A549 treated with GW870086 at 1 μM for 4 hours (cell line): ENCODE data around the gene COX4I2. TPM values are rescaled to one million over a fixed set of nuclear protein-coding genes. Genes with fewer than 3 reads are reported as not detected.

ENCODE experiments used
- total RNA-seq: library from RNA; stranded (reverse); fragments of 200-300 nt; extraction: Qiagen RNA extraction; gene quantifications from 5 replicates; pipeline ENCODE4 v1.2.3, GENCODE V29; 2022; ENCODE audit warnings: low read depth

Gene COX4I2
- total RNA-seq = not detected in 5 replicates

DNA sequence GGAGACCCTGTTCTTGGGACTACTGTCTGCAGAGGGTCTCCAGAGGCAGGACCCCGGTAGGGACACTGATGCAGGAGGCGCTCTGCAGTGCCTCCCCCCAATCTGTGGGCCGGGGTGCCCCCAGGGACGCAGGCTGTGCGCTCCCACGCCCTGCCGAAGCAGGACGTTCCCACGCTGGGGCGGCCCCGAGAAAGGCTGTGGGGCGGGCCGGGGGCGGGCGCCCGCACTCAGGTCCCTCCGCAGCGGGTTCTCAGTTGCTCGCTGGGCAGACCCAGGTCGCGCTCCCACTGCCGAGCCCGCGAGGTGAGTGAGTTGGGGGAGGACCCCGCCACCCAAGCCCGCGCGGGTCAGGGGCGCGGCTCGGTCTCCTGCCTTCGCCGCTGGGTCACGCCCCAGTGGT is at the start of gene COX4I2:
TSS of gene COX4I2 (plus strand) at position 253 of the 400 bp plus-strand sequence. CDS start 1,106 bp downstream, outside the sequence.

DNA sequence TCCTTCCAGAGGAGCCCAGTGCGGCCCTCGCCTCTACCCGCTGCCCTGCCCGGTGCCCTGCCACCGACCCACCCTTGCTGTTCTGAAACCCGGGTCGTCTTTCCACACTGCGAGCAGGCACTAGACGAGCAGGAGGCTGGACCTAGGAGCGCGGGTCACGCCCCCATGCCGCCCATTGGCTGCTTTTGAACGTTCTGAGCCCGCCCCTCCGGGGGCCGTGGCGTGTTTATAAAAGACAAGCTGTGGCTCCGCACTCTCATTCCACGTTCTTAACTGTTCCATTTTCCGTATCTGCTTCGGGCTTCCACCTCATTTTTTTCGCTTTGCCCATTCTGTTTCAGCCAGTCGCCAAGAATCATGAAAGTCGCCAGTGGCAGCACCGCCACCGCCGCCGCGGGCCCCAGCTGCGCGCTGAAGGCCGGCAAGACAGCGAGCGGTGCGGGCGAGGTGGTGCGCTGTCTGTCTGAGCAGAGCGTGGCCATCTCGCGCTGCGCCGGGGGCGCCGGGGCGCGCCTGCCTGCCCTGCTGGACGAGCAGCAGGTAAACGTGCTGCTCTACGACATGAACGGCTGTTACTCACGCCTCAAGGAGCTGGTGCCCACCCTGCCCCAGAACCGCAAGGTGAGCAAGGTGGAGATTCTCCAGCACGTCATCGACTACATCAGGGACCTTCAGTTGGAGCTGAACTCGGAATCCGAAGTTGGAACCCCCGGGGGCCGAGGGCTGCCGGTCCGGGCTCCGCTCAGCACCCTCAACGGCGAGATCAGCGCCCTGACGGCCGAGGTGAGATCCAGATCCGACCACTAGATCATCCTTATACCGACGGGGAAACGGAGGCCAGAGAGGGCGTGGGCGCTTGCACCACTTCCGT is 32.4 kb upstream of the COX4I2 start, which contains the start of gene ID1:
TSS of gene ID1 (plus strand) at position 259 of the 871 bp plus-strand sequence. CDS start at position 358, 99 bp downstream.

Other genes starting within 250 kb of the COX4I2 start
- not detected in 5 replicates for gene DEFB119, start 247.3 kb upstream of the COX4I2 start, total RNA-seq
- not detected in 5 replicates for gene DEFB121, start 231.7 kb upstream of the COX4I2 start, total RNA-seq
- not detected in 5 replicates for gene DEFB123, start 197.3 kb upstream of the COX4I2 start, total RNA-seq
- gene DEFB124, start 162.8 kb upstream of the COX4I2 start, total RNA-seq = not detected in 5 replicates
- gene REM1, start 162.6 kb upstream of the COX4I2 start, total RNA-seq = 0.39 to 0.82 TPM (median 0.56 TPM) in 5 replicates
- 201 to 275 TPM (median 252 TPM) in 5 replicates for gene HM13, start 123.5 kb upstream of the COX4I2 start, total RNA-seq
- 385 to 513 TPM (median 425 TPM) in 5 replicates for gene ID1, start 32.6 kb upstream of the COX4I2 start, total RNA-seq
- 255 to 281 TPM (median 270 TPM) in 5 replicates for gene BCL2L1, start 85.0 kb downstream of the COX4I2 start, total RNA-seq
- 98.1 to 114 TPM (median 103 TPM) in 5 replicates for gene TPX2, start 101.4 kb downstream of the COX4I2 start, total RNA-seq
- gene MYLK2, start 181.4 kb downstream of the COX4I2 start, total RNA-seq = 0.48 to 0.86 TPM (median 0.66 TPM) in 5 replicates
- gene FOXS1, start 207.7 kb downstream of the COX4I2 start, total RNA-seq = 0.35 to 1.1 TPM (median 0.64 TPM) in 5 replicates
- 0.66 to 1.6 TPM (median 1.0 TPM) in 5 replicates for gene DUSP15, start 232.6 kb downstream of the COX4I2 start, total RNA-seq
- 0.09 to 0.15 TPM in 2 of 5 replicates, not detected in the others for gene TTLL9, start 232.7 kb downstream of the COX4I2 start, total RNA-seq